Cerebellar cortex (tissue), 1 donor: Measurements from ENCODE around the gene PLK2.

Experiments
- DNase-seq: peaks from one replicate; pipeline ENCODE4 v3.0.0-alpha.2; 2015; ENCODE audit warnings: low spot score

PLK2 gene

DNA sequence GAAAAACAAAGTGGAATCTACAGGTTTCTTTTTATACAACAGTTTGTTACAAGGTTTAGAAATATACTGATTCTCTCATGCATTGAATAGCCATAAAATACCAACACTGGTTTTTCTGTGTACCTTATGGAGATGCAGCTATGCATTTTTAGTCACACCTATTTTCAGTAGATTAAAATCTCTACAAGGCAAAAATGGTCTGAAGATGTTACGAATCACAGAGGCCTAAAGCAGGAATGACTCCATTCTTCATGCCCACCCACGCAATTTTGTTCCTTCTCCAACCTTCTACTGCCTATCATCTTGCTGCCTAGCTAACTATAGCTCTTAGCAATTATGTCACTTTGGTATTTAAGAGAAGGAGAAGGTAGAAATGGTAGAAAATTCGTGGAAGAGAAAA, 9.9 kb downstream of the PLK2 start:
- no peak for DNase-seq

DNA sequence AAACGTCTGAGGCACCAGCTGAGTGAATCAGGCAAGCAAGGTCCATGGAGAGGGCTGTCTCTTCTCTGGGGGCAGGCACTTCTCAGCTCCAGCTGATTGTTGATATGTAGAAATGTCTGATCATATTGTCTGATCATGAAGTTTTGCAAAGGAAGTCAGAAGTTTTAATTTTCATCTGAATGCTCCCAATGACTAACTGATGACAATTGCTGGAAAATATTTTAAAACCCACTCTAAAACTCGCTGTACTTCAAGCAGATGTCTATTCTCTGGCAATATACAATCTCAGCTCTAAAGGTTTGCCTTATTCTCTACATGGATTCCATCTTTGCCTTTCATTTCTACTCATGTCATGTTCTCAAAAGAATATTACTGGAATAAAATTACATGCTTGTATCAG, 12.7 kb downstream of the PLK2 start:
- DNase-seq: no peak

DNA sequence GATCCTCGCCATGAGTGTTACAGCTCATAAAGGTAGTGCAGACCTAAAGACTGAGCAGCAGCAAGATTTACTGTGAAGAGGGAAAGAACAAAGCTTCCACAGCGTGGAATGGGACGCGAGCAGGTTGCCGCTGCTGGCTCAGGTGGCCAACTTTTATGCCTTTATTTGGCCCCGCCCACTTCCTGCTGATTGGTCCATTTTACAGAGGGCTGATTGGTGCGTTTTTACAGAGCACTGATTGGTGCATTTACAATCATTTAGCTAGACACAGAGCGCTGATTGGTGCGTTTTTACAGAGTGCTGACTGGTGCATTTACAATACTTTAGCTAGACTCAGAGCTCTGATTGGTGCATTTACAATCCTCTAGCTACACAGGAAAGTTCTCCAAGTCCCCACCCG, 13.9 kb downstream of the PLK2 start:
- no peak for DNase-seq

DNA sequence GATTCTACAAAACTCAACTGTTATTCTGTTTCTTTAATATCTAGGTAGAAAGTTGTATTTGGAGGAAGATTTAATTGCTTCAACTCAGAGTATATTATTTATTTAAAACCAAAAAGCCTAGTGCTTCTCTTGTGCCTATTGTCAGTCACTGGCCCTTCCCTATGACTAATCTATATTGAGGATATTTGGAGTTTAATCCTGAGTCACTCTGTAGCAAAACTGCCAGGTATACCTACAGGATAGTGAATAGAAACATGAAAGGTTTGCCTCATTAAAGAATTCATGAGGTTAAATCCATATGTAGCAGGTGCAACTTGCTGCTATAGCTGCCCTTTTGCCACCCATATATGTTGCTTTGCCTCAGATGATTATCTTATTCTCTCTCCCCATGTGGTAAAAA, 15.1 kb downstream of the PLK2 start:
- DNase-seq: no peak

DNA sequence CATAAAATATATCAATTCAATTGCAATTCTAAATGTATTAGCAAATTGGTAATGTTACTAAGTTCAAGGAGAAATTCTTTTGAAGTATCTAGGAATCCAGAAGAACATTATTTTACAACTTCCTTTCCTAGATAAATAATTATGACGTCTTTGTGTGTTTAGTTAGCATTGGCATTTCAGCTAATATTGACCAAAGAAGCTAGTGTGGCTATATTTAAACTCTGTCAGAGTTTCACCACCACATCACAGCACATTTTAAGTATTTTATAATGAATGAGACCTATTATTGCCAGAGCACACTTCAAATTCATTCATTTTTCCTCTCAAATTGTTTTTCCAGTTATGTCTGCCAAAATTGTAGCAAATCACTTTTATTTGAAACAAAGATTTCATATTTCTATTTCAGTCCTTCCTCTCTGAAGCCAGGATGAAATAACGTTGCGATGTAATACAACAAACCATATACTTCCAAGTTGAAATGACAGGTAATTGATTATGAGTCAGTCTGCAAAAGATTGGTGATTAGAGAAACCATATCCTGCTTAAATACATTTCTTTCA, 18.9 kb downstream of the PLK2 start:
- no peak for DNase-seq

DNA sequence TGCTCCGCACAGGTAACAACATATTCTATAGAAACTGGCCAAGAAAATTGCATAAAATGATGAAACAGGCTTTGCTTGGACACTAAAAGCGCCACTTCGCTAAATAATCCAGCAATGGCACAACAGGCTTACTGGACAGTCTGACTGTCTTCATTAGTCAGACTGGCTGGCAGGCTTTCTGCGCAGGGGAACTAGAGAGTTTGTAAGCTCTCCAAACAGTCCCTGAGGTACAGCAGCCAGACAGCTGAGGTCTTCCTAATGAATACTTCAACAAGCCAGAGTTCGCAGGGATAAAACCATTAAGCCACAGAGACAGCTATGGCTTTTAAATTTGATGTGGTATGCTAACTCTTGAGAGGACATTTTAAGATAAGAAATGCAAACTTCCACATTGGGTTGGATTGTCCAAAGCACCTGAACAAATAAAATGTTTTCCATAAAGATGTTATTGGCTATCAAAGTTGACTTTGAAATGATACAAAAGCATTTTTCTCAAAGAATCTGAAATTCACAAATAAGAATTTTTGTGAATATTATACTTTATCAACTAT, 20.7 kb downstream of the PLK2 start:
- no peak for DNase-seq

DNA sequence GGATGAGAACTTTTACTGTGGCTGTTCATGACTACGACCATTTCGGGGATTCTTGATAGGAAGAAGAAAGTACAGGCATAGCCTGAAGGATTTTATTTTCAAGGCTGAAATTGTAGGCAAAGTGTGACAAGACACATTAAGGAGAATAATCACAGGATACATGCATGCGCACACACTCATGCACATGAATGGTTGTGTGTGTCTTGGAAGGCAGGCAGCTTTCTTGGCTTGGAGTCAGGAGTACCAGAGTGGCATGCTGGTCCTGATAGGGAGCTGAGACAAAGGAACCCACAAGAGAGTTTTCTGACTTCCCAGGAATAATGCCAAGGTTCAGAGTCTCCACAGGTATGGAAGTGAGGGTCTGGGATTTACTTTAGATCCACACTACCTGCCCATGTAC, 22.2 kb downstream of the PLK2 start:
- no peak for DNase-seq

DNA sequence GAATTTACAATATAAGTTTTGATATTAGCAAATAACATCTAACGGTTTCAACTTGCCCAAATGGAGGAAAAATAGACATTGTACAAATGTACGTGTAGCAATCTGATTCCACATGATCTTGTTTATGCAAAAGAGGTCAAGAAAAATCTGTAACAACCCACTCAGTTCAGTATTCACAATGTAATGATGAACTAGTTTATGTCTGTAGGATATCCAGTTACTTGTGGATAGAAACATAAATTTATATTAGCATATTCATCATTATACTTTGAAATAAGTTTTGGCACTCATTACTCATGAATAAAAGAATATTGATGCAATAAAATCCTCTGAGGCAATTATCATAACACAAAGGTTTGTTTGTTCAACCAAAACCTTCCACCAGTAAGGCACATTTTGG, 28.1 kb downstream of the PLK2 start:
- DNase-seq: no peak

DNA sequence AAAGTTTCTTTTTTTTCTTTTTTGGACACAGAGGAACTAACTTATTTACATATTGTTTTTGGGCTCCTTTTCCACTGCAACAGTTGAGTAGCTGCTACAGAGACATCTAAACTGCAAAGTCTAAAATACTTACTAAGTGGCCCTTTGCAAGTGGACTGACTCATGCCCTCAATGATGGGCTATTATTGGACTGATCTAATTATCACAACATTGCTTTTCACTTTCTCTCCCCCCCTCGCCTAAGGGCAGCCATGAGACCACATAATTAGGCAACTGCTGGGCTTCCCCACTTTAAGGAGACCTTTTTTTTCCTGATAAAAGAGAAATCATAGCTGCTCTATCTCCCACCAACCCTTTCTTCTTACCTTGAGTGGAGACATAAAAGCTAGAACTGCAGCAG, 47.0 kb downstream of the PLK2 start:
- no peak for DNase-seq

DNA sequence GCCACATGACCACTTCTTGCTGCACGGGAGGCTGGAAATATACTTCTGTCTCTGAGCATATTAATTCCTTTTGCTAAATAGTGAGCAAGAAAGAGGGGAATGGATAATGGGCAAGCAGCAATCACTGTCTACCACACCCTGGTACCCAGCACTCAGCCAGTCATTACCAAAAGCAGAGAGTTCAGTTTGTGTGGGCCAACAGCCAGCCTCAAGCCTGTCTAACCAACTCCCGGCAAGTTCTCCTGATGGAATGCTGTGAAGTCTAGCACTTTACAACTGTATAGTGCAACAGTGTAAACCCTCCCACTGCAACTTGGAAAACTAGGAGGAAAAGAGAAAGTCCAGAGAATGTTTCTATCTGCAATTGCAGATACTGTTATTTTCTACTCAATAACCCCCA, 47.8 kb downstream of the PLK2 start:
- no peak for DNase-seq

DNA sequence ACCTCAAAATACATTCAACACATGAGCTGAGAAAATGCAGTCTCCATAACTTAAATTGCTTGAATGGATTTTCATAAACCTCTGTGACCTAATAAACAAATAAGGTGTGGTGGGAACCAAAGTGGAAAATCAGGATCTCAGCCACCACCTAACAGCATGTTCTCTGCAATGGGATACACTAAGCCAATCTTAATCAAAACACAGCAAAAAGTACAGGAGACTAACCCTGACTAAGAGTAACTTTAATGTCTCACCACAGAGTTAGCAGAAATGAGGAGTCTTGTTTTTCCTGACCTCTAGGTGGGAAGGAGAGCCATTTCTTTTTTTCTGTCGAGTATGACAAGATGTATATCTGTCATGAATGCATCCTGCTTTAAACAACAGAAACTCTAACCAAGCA, 48.5 kb downstream of the PLK2 start:
- no peak for DNase-seq

DNA sequence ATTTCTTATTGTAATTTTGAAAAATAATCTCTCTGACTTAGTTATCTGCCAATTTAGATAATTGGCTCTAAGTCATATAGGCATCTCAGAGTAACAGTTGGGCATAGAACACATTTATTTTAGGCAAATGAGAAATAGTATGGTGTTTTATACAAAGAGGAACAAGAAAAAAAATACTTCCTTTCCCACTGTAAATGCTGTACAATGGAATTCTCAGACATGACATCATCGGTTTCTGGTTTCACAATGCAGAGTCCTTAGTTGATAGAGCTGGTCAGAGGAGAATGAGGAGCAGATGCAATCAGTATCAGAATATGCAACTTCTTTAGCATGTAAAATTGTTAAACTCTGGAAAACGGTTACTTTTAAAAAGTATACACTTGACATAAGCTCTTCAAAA, 49.4 kb downstream of the PLK2 start:
- no peak for DNase-seq

DNA sequence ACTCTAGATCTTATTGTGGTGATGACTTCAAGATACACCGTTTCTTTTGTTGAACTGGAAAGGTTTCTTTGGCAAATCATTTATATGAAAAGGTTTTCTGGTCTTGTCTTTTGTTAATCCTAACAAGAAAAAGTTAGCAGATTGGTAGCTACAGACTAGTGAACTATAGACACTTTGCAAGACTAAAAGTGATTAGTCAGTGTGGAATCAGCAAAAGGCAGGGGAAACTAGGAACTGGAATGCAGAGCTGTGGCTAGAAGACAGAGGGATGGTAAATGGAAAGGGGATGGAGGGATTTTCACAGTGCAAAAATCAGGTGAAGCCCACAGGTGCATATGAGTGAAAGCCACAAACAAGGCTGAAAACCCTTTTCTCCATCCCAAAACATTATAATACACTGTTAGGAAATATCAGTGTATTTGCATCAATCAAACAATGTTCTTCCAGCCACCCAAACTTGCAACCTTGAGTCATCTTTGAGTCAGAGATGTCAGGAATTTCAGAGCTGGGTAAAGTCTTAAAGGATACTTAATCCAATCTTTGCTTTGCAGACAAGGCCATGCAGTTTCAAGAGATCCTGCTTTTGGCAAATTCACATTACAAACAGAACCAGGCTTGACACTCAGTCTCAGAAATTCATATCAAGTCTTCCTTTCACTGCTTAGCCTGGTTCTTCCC, 52.7 kb downstream of the PLK2 start:
- no peak for DNase-seq

DNA sequence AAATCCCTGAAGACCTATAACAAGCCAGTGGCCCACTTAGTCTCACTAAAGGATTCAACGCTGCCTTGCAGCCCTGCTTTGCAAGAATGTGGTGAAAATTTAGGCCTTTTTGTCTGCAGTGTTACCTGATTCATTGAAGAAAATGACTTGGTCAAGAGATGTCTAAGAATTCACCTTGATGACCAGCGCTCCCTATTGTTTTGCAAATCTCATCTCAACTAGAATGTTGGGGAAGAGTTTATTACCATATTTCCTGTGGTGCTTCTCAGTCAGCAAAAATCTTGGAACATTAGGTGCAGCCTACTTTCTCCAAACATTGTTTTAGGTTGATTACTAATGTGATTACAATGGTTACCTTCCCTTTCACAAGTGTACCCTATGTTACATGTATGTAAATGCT, 53.5 kb downstream of the PLK2 start:
- DNase-seq: no peak

DNA sequence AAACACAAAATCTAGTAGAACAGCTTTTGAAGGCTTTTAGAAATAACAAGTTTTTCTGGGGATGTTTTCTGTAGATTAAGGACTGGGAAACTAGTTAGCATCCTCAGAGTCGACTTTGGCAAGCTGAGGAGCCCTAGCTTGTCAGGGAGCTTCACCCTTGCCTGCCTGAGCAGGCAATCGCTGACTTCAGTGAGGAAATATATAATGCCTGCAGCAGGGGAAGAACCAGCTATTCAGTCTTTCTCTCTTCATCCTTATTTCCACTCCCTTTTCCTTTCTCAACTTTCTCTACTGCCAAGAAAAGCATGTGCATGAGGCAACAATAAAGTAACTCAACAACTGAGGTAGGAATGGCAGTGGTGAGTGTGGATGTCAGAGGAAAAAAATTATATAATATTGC, 54.7 kb downstream of the PLK2 start:
- DNase-seq: no peak

DNA sequence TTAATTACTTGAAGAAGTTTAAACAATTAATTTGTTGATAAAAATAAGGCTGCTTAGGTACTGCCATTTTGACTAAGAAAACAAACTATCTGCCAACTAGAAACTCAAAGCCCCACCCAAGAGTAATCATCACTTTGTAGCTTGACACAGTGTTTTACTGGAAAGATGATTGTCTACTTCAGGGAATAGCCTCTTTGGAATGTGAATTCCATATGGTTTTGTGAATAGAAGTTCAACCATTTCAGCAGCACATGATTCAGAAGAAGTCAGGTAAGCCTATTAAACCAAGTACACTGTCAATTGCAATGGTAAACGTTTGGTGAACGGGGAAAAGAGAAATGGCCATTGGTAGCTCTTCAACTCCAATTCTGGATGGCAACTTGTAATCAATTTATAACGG, 55.2 kb downstream of the PLK2 start:
- DNase-seq: no peak
